ENCODE data around the gene BICRA.

The BICRA gene

DNA sequence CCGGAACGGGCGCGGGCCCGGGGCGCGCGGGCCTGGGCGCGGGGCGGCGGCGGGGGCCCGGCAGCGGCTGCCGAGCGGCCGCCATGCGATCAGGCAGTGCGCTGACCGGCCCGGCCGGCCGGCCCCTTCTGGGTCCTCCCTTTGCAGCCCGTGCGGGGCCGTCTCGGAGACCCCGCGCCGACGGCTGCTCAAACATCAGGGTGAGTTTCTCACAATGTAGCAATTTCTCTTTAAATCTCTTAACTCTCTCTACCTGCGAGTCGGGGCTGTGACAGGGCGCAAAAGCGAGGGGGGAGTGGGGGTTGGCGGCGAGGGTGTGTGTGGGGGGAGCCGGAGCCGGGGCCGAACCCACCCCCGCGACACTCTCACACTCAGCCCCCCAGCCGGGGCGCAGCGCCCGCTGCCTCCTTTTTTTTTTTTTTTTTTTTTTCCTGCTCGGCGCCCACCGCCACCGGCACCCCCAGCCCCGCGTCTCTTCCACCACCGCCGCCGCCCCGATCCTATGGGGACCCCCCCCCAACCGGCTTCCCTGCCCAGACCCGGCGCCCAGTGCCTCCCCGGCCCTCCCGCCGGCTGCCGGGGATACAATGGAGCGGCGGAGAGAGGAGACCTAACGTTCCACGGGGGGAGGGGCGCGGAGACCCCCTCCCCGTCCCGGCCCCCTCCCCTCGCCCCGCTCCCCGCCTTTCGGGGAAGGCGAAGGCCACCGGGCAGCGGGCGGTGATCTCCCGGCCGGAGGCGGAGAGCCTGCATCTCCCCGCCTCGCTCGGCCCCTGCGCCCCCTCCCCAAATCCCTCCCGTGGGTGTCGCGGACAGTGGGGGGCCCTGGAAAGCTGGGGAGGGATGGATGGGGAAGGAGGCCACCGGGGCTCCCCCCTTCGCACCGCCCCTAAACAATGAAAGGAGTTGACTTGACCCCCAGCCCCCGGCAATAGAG lies at the start of gene BICRA:
Gene BICRA (plus strand): TSS at position 166 of the 937 bp plus-strand sequence. CDS start 64,441 bp downstream, outside the sequence.
- DNase-seq (ENCODE audit: low read depth): peak; percentile 83
- TF ChIP-seq, protein P1, sequence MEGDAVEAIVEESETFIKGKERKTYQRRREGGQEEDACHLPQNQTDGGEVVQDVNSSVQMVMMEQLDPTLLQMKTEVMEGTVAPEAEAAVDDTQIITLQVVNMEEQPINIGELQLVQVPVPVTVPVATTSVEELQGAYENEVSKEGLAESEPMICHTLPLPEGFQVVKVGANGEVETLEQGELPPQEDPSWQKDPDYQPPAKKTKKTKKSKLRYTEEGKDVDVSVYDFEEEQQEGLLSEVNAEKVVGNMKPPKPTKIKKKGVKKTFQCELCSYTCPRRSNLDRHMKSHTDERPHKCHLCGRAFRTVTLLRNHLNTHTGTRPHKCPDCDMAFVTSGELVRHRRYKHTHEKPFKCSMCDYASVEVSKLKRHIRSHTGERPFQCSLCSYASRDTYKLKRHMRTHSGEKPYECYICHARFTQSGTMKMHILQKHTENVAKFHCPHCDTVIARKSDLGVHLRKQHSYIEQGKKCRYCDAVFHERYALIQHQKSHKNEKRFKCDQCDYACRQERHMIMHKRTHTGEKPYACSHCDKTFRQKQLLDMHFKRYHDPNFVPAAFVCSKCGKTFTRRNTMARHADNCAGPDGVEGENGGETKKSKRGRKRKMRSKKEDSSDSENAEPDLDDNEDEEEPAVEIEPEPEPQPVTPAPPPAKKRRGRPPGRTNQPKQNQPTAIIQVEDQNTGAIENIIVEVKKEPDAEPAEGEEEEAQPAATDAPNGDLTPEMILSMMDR (IDR thresholded peaks at IDR 0.05; ENCODE audit: insufficient read depth, low read depth, low read length, missing control alignments): no peak
- H3K4me3 ChIP-seq (ENCODE audit: low read length): peak within 1 kb of the TSS; percentile 81

DNA sequence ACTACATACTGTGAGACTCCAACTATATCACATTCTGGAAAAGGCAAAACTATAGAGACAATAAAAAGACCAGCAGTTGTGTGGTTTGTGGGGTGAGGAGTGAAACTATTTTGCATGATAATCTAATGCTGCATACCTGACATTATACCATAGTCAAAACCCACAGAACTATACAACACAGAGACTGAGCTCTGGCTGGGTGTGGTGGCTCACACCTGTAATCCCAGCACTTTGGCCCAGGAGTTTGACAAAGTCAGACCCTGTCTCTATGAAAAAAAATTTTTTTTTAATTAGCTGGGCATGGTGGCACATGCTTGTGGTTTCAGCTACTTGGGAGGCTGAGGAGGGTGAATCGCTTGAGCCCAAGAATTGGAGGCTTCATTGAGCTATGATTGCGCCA lies 47.9 kb upstream of the BICRA start:
- no peak overlapping the region for H3K4me3 ChIP-seq (ENCODE audit: low read length)
- TF ChIP-seq, protein P1 (IDR thresholded peaks at IDR 0.05; ENCODE audit: insufficient read depth, low read depth, low read length, missing control alignments): no peak
- DNase-seq (ENCODE audit: low read depth): no peak

DNA sequence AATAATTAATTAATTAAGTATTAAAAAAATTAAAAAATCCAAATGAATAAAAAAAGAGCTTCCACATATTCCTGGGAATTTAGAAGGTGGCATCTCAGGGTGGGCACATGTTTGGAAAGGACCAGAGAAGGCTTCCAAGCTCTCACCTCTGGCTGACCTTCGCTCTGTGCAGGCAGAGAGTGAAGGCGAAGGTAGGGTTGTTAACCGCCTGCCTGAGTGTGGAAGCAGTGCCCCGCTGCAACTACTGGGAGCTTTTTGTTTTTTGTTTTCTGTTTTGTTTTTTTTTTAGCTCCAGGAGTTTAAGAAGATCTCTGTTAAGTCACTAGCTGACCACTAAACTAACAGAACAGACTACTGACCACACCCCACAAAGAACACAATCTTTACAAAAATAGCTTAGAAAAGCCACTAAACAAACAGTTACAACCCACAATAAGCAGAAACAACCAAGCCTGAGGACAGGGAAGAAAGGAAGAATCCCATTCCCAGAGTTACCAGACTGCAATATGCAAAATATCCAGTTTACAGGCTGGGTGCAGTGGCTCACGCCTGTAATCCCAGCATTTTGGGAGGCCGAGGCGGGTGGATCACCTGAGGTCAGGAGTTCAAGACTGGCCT lies 47.4 kb upstream of the BICRA start:
- TF ChIP-seq, protein P1 (IDR thresholded peaks at IDR 0.05; ENCODE audit: insufficient read depth, low read depth, low read length, missing control alignments): no peak
- no peak for DNase-seq (ENCODE audit: low read depth)
- no peak overlapping the region for H3K4me3 ChIP-seq (ENCODE audit: low read length)

DNA sequence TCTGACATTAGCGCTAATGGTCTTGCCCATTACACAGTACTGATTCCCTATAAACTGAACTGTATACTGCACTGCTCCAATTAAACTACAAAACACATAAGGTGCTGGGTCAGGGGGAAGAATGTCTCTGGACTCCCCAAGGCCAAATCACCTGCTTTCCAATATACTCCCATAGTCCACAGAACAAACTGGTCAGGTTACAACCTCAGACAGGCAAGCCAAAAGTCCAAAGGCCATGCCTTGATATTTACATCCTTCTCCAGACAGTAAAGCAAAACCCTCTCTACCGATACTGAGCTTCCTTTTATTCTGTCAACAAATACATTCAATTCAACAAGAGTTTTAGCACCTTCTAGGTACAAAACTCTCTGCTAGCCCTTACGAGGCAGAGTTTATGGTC lies 44.9 kb upstream of the BICRA start:
- no peak overlapping the region for H3K4me3 ChIP-seq (ENCODE audit: low read length)
- DNase-seq (ENCODE audit: low read depth): no peak
- TF ChIP-seq, protein P1 (IDR thresholded peaks at IDR 0.05; ENCODE audit: insufficient read depth, low read depth, low read length, missing control alignments): no peak

DNA sequence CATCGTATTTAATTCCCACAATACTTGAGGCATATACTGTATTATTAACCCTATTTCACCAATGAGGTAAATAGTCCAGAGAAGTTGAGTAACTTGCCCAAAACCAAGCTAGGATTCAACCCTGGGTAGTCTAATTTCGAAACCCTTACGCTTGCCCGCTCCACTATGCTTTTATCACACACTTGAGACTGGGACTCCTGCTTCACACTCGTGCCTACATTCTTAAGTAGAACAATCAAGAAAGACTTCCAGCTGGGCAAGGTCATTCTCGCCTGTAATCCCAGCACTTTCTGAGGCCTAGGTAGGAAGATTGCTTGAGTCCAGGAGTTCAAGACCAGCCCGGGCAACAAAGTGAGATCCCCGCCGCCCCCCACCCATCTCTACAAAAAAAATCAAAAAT lies 39.6 kb upstream of the BICRA start:
- TF ChIP-seq, protein P1 (IDR thresholded peaks at IDR 0.05; ENCODE audit: insufficient read depth, low read depth, low read length, missing control alignments): no peak
- no peak overlapping the region for H3K4me3 ChIP-seq (ENCODE audit: low read length)
- DNase-seq (ENCODE audit: low read depth): no peak

DNA sequence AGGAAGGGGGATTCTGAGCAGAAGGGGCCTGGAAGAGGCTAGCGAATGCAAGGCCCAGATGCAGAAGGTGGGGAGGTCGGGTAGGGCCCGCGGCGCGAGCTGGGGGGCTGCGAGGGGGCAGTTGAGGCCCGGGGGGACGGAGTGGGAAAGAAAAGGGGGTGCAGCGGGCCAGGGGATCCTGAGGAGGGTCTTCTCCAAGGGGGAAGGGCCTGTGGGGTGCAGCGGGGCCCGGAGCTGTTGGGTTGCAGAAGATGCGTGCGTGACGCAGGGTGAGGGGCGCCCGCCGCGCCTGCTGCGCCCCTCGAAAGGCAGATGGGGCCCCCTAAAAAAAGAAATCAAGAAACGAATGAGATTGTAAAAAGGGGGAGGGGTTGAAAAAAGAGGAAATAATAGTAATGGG lies 36.3 kb upstream of the BICRA start:
- TF ChIP-seq, protein P1 (IDR thresholded peaks at IDR 0.05; ENCODE audit: insufficient read depth, low read depth, low read length, missing control alignments): no peak
- no peak overlapping the region for H3K4me3 ChIP-seq (ENCODE audit: low read length)
- DNase-seq (ENCODE audit: low read depth): no peak
